BJ (cell line): ENCODE measurements around the gene MYLK2. TPM values are rescaled to one million over a fixed set of nuclear protein-coding genes. Genes with fewer than 3 reads are reported as not detected.

Experiments used
- CTCF ChIA-PET: fragments of 350-600 bp; formaldehyde crosslinking; extraction: SDS; loops from one replicate; lab custom pipeline; 2021; ENCODE audit warnings: antibody characterized with exemption, inconsistent platforms; lab: Yijun Ruan, JAX
- POLR2A ChIA-PET: fragments of 300-600 bp; sonication (Branson Sonifier 250); formaldehyde crosslinking; extraction: SDS; loops from one replicate; lab custom pipeline; 2021; ENCODE audit warnings: antibody characterized with exemption; lab: Charles Lee
- DNase-seq: peaks from one replicate; pipeline ENCODE4 v3.0.0-alpha.2; 2011; ENCODE audit warnings: low read depth
- H3K27me3 ChIP-seq: 2 replicates; pipeline ENCODE4 v1.6.0; 2011; ENCODE audit warnings: low read length; ENCODE audit not compliant: control insufficient read depth, insufficient read depth
- H3K36me3 ChIP-seq: 2 replicates; pipeline ENCODE4 v1.5.1; 2011; ENCODE audit warnings: low read length; ENCODE audit not compliant: control insufficient read depth, insufficient read depth
- H3K4me3 ChIP-seq: 2 replicates; pipeline ENCODE4 v1.5.1; 2011; ENCODE audit warnings: low read depth, mild to moderate bottlenecking, control low read depth, low read length
- polyA plus RNA-seq: library from polyadenylated mRNA; depleted of rRNA; stranded (reverse); fragments of >200 nt; gene quantifications from 2 replicates; pipeline ENCODE4 v1.2.3, GENCODE V29; 2011
- TF ChIP-seq, protein P1 (sequence below): IDR thresholded peaks from 2 replicates; pipeline ENCODE4 v1.5.1; 2011; ENCODE audit warnings: low read depth, mild to moderate bottlenecking, control low read depth, inconsistent platforms, low read length, moderate library complexity; ENCODE audit not compliant: insufficient read depth

Gene MYLK2
- polyA plus RNA-seq, 1 experiment, result 0.10 TPM

DNA sequence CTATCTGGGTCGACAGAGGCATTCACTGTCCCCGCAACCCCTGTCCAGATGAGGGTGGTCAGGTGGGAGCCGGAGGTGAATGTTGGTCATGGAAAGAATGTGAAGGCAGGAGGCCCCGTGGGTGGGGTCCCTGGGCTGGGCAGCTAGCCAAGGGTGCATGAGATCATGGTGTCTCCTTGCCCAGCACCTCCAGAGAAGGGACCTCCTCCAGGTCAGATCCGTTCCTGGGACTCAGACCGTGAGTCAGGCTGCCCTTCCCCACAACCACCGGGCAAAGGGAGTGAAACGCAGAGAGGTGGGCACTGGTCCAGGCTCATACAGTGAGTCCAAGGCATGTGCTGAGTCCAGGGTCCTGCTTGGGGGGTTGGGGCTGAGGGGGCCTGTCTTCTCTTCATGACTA is 22.8 kb downstream of the MYLK2 start:
- Histone ChIP-seq H3K27me3 (no peaks in the 10 kb centered on the region), H3K36me3 (no peaks in the 10 kb centered on the region), H3K4me3 (no peak overlapping the region)
- ChIA-PET POLR2A (no interaction called here), CTCF (interaction anchor here (0.7 to 10.6 kb wide), 5 partner anchors 11 to 190 kb away, joined by 3 to 105 read pairs (median 3); partner anchors contain the start of gene MYLK2)
- DNase-seq, result no peak
- TF ChIP-seq, protein P1, sequence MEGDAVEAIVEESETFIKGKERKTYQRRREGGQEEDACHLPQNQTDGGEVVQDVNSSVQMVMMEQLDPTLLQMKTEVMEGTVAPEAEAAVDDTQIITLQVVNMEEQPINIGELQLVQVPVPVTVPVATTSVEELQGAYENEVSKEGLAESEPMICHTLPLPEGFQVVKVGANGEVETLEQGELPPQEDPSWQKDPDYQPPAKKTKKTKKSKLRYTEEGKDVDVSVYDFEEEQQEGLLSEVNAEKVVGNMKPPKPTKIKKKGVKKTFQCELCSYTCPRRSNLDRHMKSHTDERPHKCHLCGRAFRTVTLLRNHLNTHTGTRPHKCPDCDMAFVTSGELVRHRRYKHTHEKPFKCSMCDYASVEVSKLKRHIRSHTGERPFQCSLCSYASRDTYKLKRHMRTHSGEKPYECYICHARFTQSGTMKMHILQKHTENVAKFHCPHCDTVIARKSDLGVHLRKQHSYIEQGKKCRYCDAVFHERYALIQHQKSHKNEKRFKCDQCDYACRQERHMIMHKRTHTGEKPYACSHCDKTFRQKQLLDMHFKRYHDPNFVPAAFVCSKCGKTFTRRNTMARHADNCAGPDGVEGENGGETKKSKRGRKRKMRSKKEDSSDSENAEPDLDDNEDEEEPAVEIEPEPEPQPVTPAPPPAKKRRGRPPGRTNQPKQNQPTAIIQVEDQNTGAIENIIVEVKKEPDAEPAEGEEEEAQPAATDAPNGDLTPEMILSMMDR, result no peak

GRCh38 chr20:31842471-31843157 is 23.5 kb downstream of the MYLK2 start:
- TF ChIP-seq, protein P1, result no peak
- DNase-seq, result no peak
- Histone ChIP-seq H3K36me3 (no peaks in the 10 kb centered on the region), H3K27me3 (no peaks in the 10 kb centered on the region), H3K4me3 (no peak overlapping the region)
- CTCF ChIA-PET, result interaction anchor here (0.7 to 13.3 kb wide), 9 partner anchors 8 to 189 kb away, joined by 3 to 180 read pairs (median 3); no protein-coding TSS in a partner anchor
- POLR2A ChIA-PET, result no interaction called here

- no peaks in the 10 kb centered on the region for H3K36me3 ChIP-seq
- no peak overlapping the region for H3K4me3 ChIP-seq
- POLR2A ChIA-PET, result no interaction called here
- no peaks in the 10 kb centered on the region; the same call in 1 of the 2 replicates for H3K27me3 ChIP-seq
- TF ChIP-seq, protein P1, result no peak
- DNase-seq, result no peak
- CTCF ChIA-PET, result interaction anchor here (1.0 to 13.3 kb wide), 5 partner anchors 9 to 20 kb away, joined by 3 to 180 read pairs (median 3); no protein-coding TSS in a partner anchor
Measured at GRCh38 chr20:31843288-31843687, 24.1 kb downstream of the MYLK2 start.

GRCh38 chr20:31843881-31844280 is 24.7 kb downstream of the MYLK2 start:
- ChIA-PET POLR2A (no interaction called here), CTCF (interaction anchor here (1.2 to 13.3 kb wide), 4 partner anchors 9 to 21 kb away, joined by 3 to 180 read pairs (median 4); no protein-coding TSS in a partner anchor)
- TF ChIP-seq, protein P1, result no peak
- no peak overlapping the region for H3K4me3 ChIP-seq
- no peaks in the 10 kb centered on the region for H3K36me3 ChIP-seq
- H3K27me3 ChIP-seq, result peaks cover 5% of the 10 kb centered on the region
- DNase-seq, result no peak

DNA sequence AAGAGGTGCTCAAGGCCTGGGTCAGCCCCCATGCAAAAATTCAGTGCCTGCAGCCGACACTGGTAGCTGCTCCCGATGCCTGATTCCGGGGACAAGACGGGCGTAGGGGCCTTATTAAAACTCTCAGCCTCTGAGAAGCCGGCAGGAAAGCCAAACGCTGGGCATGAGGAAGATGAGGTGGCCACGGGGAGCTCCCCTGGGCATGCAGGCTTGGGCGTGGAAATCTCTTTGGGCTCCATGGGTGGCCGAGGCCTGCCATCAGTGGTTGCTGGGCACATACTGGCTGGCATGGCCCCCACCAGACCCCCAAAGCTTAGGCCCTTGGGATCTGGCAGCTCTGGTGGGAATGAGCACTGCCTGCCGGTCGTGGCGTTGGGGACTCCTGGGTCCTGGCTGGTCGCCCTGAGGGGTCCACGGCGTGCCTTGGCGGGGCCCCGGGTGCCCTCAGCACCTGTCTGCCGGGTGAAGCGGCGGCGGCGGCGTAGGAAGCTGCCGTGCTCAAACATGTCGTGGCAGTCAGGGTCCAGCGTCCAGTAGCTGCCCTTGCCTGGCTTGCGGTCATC is 25.7 kb downstream of the MYLK2 start:
- no peak for DNase-seq
- ChIA-PET POLR2A (no interaction called here), CTCF (interaction anchor here (0.9 to 13.3 kb wide), 9 partner anchors 8 to 186 kb away, joined by 3 to 180 read pairs (median 4); no protein-coding TSS in a partner anchor)
- no peaks in the 10 kb centered on the region for H3K36me3 ChIP-seq
- no peak overlapping the region for H3K4me3 ChIP-seq
- H3K27me3 ChIP-seq, result peaks cover 12% of the 10 kb centered on the region
- TF ChIP-seq, protein P1, result no peak
